Heart left ventricle (tissue), 13 donors: Measurements from ENCODE around the gene PTPRN2.

ENCODE experiments used
- POLR2A ChIP-seq, 2 donors: fragments of 450-650 bp; IDR thresholded peaks; one replicate each; pipeline ENCODE4 v1.6.1; 2017; ENCODE audit warnings: antibody characterized with exemption in 2 of 2, mild to moderate bottlenecking in 2 of 2, moderate library complexity in 2 of 2
- TF ChIP-seq, protein P1 (sequence below), 12 donors: fragments of 200-600 bp; sonication (generic) in 4 of 12; IDR thresholded peaks; one replicate each; pipeline versions ENCODE4 v1.5.0 to v1.8.0; 2018 to 2022; ENCODE audit warnings: antibody characterized with exemption in 12 of 12, mild to moderate bottlenecking in 5 of 12
- donor health status: ischemic (EF 13 %, LVEDD 7.1; RV severe dilation, severe dysfunction).
- donor health status: DM: no; HTN: yes; CAD: no.
- donor health status: DM: no; HTN: no; CAD: no.
- donor health status: ischemic (EF 25% LVEDD 6.9; RV normal size, moderate dysfunction).
- donor health status: ischemic (EF 25% LVEDD 5.7; RV mildly dilated, moderate dysfunction).
- donor health status: ischemic (EF 35%, LVEDD 5.7; RV mildly dilated, moderate dysfunction).
- donor health status: nonischemic (EF 11% LVEDD 7.7; RV severe dilation, severe dysfunction).
- donor health status: DM: yes; HTN: yes; CAD: no.
- donor health status: PGD.
- donor health status: ischemic (EF 29% LVEDD 5.4; RV normal size, mild dysfunction).
- donor health status: nonischemic (EF 23%, LVEDD 6.1; RV moderate dilation, normal function).

DNA sequence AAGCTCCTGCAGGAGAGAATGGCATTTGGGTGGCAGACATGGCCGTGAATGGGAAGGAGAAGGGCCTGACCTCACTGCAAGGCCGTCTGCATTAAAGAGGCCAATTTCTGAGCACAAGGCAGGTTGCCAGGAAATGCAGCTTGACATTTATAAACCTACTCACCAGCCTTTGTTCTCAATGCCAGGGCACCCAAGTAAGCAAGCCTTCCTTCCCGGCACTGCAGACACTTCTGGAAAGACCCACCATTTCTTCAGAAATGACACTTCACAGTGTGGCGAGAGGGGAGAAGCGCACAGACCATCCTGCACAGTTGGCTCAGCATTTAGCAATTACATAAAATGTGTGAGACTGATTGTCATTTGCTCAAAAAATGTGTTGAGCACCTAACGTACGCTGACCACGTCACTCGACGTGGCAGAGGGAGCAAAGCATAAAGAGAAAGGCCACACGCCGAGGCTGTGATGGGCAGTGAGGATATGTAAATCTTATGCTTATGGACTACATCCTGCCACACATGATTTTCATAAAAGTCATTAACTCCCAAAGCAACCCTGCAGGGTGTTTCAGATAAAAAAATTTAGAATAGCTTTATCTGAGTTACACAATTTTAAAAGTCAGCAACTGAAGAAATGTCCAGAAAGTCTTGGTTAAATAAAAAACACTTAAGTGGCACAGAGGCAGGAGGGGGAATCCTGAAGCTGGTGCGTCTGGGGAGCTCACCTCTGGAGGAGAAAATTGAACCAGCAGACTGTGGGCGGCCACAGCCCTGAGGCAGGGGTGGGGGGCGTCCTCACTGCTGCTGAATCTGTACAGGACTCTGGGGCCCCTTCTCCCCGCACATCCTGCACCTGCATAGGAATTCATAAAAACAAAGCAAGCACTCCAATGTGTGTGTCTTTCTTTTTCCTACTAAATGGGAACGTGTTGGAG lies 543.8 kb downstream of the PTPRN2 start:
- TF ChIP-seq POLR2A (IDR thresholded peaks at IDR 0.05): no peak
- TF ChIP-seq, protein P1, sequence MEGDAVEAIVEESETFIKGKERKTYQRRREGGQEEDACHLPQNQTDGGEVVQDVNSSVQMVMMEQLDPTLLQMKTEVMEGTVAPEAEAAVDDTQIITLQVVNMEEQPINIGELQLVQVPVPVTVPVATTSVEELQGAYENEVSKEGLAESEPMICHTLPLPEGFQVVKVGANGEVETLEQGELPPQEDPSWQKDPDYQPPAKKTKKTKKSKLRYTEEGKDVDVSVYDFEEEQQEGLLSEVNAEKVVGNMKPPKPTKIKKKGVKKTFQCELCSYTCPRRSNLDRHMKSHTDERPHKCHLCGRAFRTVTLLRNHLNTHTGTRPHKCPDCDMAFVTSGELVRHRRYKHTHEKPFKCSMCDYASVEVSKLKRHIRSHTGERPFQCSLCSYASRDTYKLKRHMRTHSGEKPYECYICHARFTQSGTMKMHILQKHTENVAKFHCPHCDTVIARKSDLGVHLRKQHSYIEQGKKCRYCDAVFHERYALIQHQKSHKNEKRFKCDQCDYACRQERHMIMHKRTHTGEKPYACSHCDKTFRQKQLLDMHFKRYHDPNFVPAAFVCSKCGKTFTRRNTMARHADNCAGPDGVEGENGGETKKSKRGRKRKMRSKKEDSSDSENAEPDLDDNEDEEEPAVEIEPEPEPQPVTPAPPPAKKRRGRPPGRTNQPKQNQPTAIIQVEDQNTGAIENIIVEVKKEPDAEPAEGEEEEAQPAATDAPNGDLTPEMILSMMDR (IDR thresholded peaks at IDR 0.05): no peak
